HG03159 (cell line): ENCODE measurements around the gene MERTK.

Experiments
- ATAC-seq: cut with Tn5 transposase; IDR thresholded peaks from one replicate; pipeline ENCODE4 v1.9.1; 2021; ENCODE audit warnings: mild to moderate bottlenecking, moderate library complexity; ENCODE audit not compliant: unreplicated experiment

Gene MERTK

GRCh38 chr2:112005406-112006075 lies 107.1 kb downstream of the MERTK start:
- no peak for ATAC-seq

GRCh38 chr2:112006076-112006410 lies 107.6 kb downstream of the MERTK start:
- ATAC-seq, result no peak

- no peak for ATAC-seq
Observed at GRCh38 chr2:112007493-112007892, 109.1 kb downstream of the MERTK start.

GRCh38 chr2:112008910-112009485 lies 110.6 kb downstream of the MERTK start:
- ATAC-seq, result no peak

- no peak for ATAC-seq
Observed at GRCh38 chr2:112010751-112011150, 112.3 kb downstream of the MERTK start.

GRCh38 chr2:112012556-112012955 lies 114.1 kb downstream of the MERTK start:
- no peak for ATAC-seq

GRCh38 chr2:112018846-112019245 lies 120.4 kb downstream of the MERTK start:
- no peak for ATAC-seq

GRCh38 chr2:112019569-112019982 lies 121.2 kb downstream of the MERTK start:
- ATAC-seq, result no peak

GRCh38 chr2:112020561-112020960 lies 122.2 kb downstream of the MERTK start:
- ATAC-seq, result no peak

- no peak for ATAC-seq
Observed at GRCh38 chr2:112021290-112021689, 122.9 kb downstream of the MERTK start.

GRCh38 chr2:112021781-112022231 lies 123.4 kb downstream of the MERTK start:
- ATAC-seq, result no peak

- ATAC-seq, result no peak
Observed at GRCh38 chr2:112023707-112024106, 125.3 kb downstream of the MERTK start.

- ATAC-seq, result no peak
Observed at GRCh38 chr2:112024231-112024630, 125.8 kb downstream of the MERTK start.

GRCh38 chr2:112024896-112025491 lies 126.6 kb downstream of the MERTK start:
- ATAC-seq, result no peak

GRCh38 chr2:112026509-112026908 lies 128.1 kb downstream of the MERTK start:
- ATAC-seq, result no peak

- no peak for ATAC-seq
Observed at GRCh38 chr2:112027767-112028166, 129.4 kb downstream of the MERTK start.

GRCh38 chr2:112029164-112029563 lies 130.8 kb downstream of the MERTK start:
- no peak for ATAC-seq

GRCh38 chr2:112031473-112032223 lies 133.2 kb downstream of the MERTK start:
- no peak for ATAC-seq

- ATAC-seq, result no peak
Observed at GRCh38 chr2:112032224-112032586, 133.8 kb downstream of the MERTK start.

- no peak for ATAC-seq
Observed at GRCh38 chr2:112032689-112033465, 134.5 kb downstream of the MERTK start.

- no peak for ATAC-seq
Observed at GRCh38 chr2:112033600-112033999, 135.2 kb downstream of the MERTK start.
